GM18511 (cell line): ENCODE data around the gene RPL13.

Source experiments
- ATAC-seq: cut with Tn5 transposase; IDR thresholded peaks from one replicate; pipeline ENCODE4 v1.9.1; 2021; ENCODE audit warnings: mild to moderate bottlenecking, moderate library complexity; ENCODE audit not compliant: unreplicated experiment

Gene RPL13

GRCh38 chr16:89545044-89545830 is 15.2 kb upstream of the RPL13 start:
- no peak for ATAC-seq

DNA sequence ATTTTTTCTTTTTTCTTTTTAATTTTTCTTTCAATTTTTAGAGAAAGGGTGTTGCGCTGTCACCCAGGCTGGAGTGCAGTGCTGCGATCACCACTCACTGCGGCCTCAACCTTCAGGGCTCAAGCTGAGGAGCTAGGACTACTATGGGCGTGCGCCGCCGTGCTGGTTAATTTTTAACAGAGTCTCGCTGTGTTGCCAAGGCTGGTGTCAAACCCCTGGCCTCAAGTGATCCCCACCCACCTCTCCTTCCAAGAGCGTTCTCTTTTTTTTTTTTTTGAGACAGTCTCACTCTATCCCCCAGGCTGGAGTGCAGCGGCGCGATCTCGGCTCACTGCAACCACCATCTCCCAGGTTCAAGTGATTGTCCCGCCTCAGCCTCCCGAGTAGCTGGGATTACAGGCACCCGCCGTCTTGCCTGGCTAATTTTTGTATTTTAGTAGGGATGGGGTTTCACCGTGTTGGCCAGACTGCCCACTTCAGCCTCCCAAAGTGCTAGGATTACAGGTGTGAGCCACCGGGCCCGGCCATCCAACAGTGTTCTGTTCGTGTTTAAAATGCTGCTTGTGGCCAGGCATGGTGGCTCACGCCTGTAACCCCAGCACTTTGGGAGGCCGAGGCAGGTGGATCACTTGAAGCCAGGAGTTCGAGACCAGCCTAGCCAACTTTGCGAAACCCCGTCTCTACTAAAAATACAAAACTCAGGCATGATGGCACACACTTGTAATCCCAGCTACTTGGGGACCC is 14.5 kb upstream of the RPL13 start:
- no peak for ATAC-seq

- ATAC-seq = no peak
Observed at GRCh38 chr16:89546781-89547180, 13.7 kb upstream of the RPL13 start.

DNA sequence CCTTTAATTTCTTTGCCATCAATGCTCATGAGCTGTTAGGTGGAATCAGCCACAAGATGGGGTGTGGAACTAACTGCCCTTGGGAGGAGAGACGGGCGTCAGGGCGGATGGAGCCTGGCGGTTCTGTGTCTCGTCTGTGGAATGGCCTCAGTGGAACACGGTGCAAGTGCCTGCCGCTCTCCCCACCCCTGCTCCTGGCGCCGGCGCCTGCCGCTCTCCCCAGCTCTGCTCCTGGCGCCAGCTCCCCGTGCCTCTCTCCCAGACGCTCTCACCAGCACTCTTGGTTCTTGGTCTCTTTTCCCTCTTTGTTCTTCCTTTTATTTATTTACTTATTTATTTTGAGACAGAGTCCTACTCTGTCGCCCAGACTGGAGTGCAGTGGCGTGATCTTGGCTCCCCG is 13.2 kb upstream of the RPL13 start:
- ATAC-seq = no peak

DNA sequence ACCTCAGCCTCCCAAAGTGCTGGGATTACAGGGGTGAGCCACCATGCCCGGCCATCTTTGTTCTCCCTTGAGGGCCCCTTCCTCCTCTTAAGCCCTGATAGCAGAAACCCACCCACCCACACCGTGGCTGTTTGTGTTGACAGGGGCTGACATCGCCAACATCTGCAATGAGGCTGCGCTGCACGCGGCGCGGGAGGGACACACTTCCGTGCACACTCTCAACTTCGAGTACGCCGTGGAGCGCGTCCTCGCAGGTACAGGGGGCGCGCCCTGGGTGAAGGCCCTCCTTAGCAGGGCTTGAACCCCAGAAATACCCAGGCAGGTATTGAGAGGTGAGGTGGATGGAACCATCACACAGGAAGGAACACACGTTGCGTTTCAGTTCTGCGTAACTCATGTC is 12.6 kb upstream of the RPL13 start:
- ATAC-seq = no peak

DNA sequence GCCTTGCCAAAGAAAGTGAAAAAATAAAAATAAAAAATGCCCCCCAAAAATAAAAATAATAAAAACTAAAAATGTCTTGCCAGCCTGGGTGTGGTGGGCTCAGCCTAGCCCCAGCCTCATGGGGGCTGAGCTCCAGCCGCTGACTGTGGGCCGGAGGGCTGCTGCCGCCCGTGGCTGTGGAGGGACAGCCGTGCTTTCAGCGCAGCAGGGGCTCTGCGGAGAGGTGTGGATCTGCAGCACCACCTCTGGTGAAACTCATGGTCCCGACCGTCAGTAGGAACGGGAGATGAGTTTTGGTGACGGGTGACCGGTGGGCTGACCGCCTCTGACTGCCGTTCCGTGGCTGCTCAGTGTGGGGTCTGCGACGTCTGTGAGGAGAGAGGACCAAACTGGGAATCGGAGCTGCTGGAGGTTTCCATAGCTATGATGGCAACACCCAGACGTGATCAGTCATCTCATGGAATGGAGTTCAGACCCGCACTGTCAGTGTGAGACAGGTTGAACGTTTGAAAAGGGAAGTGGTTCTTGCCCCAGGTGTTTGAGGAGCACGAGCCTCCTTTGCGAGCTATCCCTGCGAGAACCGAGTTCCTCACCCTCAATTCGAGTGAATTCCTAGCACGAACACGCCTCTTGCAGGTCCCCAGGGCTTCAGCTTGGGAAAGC is 12.0 kb upstream of the RPL13 start:
- ATAC-seq = no peak

DNA sequence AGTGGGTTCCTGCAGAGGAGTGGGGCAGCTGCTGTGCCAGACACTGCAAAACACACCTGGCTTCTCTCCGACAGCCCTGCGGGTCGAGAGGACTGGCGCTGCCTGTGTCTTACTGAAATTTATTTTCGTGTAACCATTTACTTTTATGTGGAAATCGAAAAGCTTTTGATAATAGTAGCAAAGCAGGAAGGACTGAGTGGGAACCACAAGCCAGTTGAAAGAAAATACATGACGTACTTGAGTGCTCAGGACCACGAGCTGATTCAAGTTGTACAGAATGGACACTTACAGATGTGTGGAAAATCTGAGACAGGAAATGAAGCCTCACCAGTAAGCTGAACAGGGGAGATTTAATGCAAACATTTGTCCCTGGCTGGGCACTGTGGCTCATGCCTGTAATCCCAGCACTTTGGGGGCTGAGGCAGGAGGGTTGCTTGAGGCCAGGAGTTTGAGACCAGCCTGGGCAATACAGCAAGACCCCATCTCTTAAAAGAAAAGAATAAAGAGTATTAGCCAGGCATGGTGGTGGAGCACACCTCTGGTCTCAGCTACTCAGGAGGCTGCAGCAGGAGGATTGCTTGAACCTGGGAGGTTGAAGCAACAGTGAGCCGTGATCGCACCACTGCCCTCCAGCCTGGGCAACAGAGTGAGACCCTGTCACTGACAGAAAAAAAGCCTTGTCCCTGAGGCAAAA is 11.3 kb upstream of the RPL13 start:
- no peak for ATAC-seq

DNA sequence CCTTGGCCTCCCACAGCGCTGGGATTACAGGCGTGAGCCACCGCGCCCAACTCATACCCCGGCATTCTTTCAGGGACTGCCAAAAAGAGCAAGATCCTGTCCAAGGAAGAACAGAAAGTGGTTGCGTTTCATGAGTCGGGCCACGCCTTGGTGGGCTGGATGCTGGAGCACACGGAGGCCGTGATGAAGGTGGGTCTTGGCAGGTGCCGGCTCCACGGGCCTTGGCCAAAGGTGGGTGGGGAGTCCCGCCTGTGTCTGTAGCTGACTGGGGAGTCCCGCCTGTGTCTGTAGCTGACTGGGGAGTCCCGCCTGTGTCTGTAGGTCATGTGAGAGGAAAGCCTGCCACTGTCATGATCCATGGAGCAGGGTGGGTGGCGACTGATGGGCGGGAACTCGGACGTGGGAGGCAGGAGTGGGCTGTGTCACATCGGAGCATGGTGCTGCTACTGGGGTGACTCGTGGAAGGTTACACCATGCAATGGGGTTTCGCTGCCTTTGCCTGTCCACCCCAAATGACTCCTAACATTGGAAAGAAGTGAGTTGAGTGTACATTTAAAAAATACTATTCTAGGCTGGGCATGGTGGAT is 10.0 kb upstream of the RPL13 start:
- ATAC-seq = no peak

- no peak for ATAC-seq
Observed at GRCh38 chr16:89552329-89552728, 8.2 kb upstream of the RPL13 start.

DNA sequence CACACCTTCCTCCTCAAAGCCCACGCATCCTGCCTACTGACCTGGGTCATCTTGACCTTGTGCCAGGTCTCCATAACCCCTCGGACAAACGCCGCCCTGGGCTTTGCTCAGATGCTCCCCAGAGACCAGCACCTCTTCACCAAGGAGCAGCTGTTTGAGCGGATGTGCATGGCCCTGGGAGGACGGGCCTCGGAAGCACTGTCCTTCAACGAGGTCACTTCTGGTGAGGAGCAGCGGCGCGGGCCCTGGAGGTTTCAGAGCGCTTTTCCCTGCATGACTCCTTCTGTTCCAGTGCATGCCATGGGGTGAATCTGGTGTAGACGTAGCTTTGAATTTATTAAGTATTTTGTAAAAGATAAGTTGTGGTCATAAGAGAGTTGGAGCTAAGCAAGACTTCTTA is 7.6 kb upstream of the RPL13 start:
- ATAC-seq = no peak

- no peak for ATAC-seq
Observed at GRCh38 chr16:89553733-89554132, 6.7 kb upstream of the RPL13 start.

DNA sequence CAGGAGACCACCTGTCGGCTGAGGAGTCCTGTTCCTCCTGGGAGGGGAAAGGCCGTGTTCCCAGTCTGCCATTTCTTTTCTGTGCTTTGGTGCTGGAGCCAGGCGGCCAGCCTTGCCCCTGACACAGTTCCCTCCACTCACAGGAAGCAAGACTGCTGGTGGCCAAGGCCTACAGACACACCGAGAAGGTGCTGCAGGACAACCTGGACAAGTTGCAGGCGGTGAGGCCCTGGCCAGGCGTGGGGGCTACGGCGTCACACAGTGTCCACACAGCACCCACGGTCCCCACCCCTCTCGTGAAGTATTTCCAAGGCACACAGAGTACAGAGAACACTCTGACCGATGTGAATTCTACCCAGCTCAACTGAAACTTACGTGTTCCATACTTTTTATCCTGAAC is 6.1 kb upstream of the RPL13 start:
- ATAC-seq = no peak

DNA sequence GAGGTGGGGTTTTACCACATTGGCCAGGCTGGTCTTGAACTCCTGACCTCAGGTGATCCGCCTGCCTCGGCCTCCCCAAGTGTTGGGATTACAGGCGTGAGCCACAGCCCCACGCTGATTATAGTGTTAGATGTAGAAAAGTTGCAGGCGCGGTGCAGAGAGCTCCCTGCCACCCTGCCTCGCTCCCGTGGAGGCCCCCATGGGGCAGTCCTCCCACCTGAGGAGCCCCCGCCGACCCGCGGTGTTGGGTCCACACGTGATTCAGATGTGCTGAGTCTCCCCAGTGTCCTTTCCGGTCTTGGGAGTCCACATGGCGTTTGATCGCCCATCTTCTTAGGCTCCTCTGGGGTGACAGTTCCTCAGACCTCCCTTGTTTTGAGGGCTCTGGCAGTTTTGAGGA is 5.2 kb upstream of the RPL13 start:
- ATAC-seq = no peak

DNA sequence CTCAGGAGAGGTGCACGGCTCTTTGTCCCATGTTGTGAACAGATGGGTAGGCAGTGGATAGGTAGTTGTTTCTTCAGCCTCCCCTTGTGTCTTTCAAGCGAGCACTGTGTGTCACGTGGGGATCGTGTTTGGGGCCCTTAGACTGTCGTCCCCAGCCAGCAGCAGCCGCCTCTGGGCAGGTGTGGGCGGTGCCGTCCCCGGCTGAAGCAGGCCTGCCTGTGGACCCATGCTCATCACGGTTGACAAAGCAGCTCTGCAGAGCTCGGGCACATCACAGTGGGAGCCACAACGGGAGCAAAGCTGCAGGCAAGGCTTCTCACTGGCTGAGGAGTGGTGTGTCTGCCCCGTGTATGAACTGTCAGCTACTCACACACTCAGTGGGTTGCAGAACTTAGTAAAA is 4.7 kb upstream of the RPL13 start:
- no peak for ATAC-seq

GRCh38 chr16:89556750-89557689 is 3.5 kb upstream of the RPL13 start:
- ATAC-seq = peak; percentile 32

DNA sequence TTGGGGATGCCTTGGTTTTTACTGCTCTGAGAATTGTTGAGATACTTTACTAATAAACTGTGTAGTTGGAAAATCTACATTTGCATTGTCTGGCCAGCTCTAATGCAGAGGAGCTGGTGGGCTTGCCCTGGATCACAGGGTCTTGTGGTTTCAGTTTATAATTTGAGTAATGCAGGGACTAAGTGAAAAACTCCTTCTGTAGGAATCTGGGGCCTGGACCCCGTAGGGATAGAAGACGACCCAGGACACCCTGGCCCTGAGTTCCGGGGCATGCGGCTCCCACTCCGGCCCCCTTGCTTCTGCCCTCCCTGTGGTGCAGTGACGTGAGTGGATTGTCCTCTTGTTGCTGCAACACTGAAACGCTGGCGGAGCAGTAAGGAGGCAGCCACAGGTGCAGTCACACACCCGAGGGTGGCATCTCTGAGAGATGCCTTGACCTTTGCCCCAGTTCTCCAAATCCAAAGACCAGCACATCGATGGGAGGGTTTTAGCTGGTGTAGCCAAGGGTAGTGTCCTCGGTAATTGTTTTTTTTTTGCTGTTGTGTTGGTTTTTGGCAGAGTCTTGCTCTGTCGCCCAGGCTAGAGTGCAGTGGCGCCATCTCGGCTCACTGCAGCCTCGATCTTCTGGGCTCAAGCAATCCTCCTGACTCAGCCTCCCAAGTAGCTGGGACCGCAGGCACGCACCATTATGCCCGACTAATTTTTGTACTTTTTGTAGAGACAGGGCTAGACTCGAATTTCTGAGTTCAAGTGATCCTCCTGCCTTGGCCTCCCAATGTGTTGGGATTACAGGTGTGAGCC is 2.6 kb upstream of the RPL13 start:
- ATAC-seq = no peak

DNA sequence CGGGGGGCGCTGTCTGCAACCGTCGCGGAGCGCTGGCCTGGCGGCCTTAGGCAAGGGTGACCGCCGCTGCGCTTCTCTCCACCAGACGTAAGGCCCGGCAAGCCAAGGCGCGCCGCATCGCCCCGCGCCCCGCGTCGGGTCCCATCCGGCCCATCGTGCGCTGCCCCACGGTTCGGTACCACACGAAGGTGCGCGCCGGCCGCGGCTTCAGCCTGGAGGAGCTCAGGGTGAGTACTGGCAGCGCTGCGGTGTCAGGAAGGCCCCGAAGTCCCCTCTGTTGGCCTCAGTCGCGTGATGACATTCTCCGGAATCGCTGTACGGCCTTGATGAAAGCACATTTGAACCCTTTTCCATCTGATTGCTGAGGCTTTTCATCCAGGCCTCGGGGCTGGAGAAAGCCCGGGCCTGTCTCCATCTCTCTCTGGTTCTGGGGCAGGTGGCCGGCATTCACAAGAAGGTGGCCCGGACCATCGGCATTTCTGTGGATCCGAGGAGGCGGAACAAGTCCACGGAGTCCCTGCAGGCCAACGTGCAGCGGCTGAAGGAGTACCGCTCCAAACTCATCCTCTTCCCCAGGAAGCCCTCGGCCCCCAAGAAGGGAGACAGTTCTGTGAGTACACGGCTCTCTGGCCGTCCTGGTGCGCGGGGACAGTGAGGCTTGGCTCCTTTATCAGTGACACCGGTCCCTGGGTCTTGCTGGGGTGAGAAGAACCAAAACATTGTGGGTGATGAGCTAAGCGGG is 831 bp downstream of the RPL13 start:
- ATAC-seq = no peak

- no peak for ATAC-seq
Observed at GRCh38 chr16:89561884-89562599, 1.6 kb downstream of the RPL13 start.
